GM23248 (cell line): Measurements from ENCODE around the gene THSD4. TPM values are rescaled to one million over a fixed set of nuclear protein-coding genes. Genes with fewer than 3 reads are reported as not detected.

ENCODE experiments used
- DNase-seq: peaks from one replicate; pipeline ENCODE4 v3.0.0-alpha.2; 2015
- H2AFZ ChIP-seq: fragments of 200-600 bp; sonication (generic); 2 replicates; pipeline ENCODE4 v1.6.1; 2016; ENCODE audit warnings: antibody characterized with exemption
- H3F3A ChIP-seq: fragments of 200-600 bp; sonication (generic); 2 replicates; pipeline ENCODE4 v1.6.1; 2016; ENCODE audit warnings: mild to moderate bottlenecking, antibody characterized with exemption, mixed run types; ENCODE audit not compliant: insufficient read depth
- H3K27ac ChIP-seq: fragments of 200-600 bp; sonication (generic); 2 replicates; pipeline ENCODE4 v1.5.1; 2016; ENCODE audit warnings: mild to moderate bottlenecking
- H3K27me3 ChIP-seq: fragments of 200-600 bp; sonication (generic); replicated peaks from 2 replicates; pipeline ENCODE4 v1.6.1; 2016; ENCODE audit warnings: mild to moderate bottlenecking; ENCODE audit not compliant: insufficient read depth
- H3K36me3 ChIP-seq: fragments of 200-600 bp; sonication (generic); 2 replicates; pipeline ENCODE4 v1.6.1; 2016; ENCODE audit warnings: low read depth, mild to moderate bottlenecking
- H3K4me1 ChIP-seq: fragments of 200-600 bp; sonication (generic); 2 replicates; pipeline ENCODE4 v1.6.1; 2016; ENCODE audit warnings: mild to moderate bottlenecking; ENCODE audit not compliant: insufficient read depth
- H3K4me2 ChIP-seq: fragments of 200-600 bp; sonication (generic); one replicate; pipeline ENCODE4 v1.6.1; 2016; ENCODE audit warnings: mild to moderate bottlenecking; ENCODE audit not compliant: unreplicated experiment
- H3K4me3 ChIP-seq: fragments of 200-600 bp; sonication (generic); 2 replicates; pipeline ENCODE4 v1.5.1; 2016; ENCODE audit warnings: mild to moderate bottlenecking
- H3K79me2 ChIP-seq: fragments of 200-600 bp; sonication (generic); 2 replicates; pipeline ENCODE4 v1.6.1; 2016; ENCODE audit warnings: mild to moderate bottlenecking; ENCODE audit not compliant: insufficient read depth
- H3K9ac ChIP-seq: fragments of 200-600 bp; sonication (generic); 2 replicates; pipeline ENCODE4 v1.6.1; 2016; ENCODE audit warnings: mild to moderate bottlenecking
- H3K9me2 ChIP-seq: fragments of 200-600 bp; sonication (generic); 2 replicates; pipeline ENCODE4 v1.6.1; 2016; ENCODE audit warnings: mixed run types, mild to moderate bottlenecking, moderate library complexity; ENCODE audit not compliant: insufficient read depth
- H3K9me3 ChIP-seq: fragments of 200-600 bp; sonication (generic); one replicate; pipeline ENCODE4 v1.6.1; 2017; ENCODE audit warnings: low read depth
- H4K20me1 ChIP-seq: fragments of 200-600 bp; sonication (generic); 2 replicates; pipeline ENCODE4 v1.6.0; 2016; ENCODE audit not compliant: insufficient read depth
- EZH2 ChIP-seq: fragments of 200-600 bp; sonication (generic); IDR thresholded peaks from 2 replicates; pipeline ENCODE4 v1.6.1; 2018; ENCODE audit warnings: antibody characterized with exemption, mild to moderate bottlenecking; ENCODE audit not compliant: insufficient read depth, poor library complexity, severe bottlenecking
- EZH2phosphoT487 ChIP-seq: fragments of 200-600 bp; sonication (generic); IDR thresholded peaks from 2 replicates; pipeline ENCODE4 v1.6.1; 2018; ENCODE audit warnings: antibody characterized with exemption, moderate library complexity, mild to moderate bottlenecking, low read depth; ENCODE audit not compliant: insufficient read depth
- WGBS, 2 experiments: methylation state at CpG; one replicate each; pipeline ENCODE4 v1.1.6; 2015 to 2017; ENCODE audit warnings: low lambda C conversion rate in 2 of 2, low coverage in 1 of 2; ENCODE audit errors: missing lambda C conversion rate in 2 of 2; 5-methylcytosine and 5-hydroxymethylcytosine counted together
- in situ Hi-C: fragments of 300-500 bp; cut with MboI; formaldehyde crosslinking; loops from 2 replicates; pipeline ENCODE4 v1.15.0; 2020
- polyA plus RNA-seq: library from polyadenylated mRNA; unstranded; fragments of >200 nt; fragmentation: Nextera tagmentation; extraction: Ambion mirVana; gene quantifications from 2 replicates; pipeline ENCODE4 v1.2.1, GENCODE V29; 2016
- total RNA-seq: library from RNA; depleted of rRNA; stranded (reverse); fragments of >200 nt; shearing (Covaris generic); gene quantifications from 2 replicates; pipeline ENCODE4 v1.2.3, GENCODE V29; 2014

The THSD4 gene
- total and polyA plus RNA-seq, 2 experiments from 2014 or later = 14.2 to 58.9 TPM

DNA sequence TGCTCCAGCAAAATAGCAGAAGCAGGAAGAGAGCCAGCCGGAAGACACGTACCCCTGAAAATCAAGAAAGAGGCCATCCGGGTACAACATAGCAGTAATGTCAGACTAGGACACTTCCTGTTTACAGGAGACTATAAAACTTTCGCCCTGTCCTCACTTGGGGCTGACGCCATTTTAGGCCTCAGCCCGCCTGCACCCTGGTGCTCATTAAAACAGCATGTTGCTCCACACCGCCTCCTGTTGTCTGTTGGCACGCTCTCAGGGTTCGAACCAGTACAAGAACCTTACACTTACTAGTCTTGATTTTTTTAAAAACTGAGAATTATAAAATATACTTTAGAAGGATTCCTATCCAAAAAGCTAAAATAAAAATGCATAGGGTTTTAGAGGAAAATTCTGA lies 535.3 kb downstream of the THSD4 start:
- Histone ChIP-seq H3K4me3 (no peak overlapping the region), H3F3A (peaks cover 17% of the 10 kb centered on the region; the same call in 1 of the 2 replicates), H3K27ac (no peak overlapping the region), H3K4me2 (no peak overlapping the region), H3K9me2 (no peaks in the 10 kb centered on the region), H3K27me3 (no peaks in the 10 kb centered on the region), H4K20me1 (no peaks in the 10 kb centered on the region), H3K79me2 (no peaks in the 10 kb centered on the region), H3K4me1 (peaks cover 26% of the 10 kb centered on the region), H3K9me3 (no peaks in the 10 kb centered on the region), H3K36me3 (no peaks in the 10 kb centered on the region), H2AFZ (no peak overlapping the region), H3K9ac (no peak overlapping the region)
- TF ChIP-seq EZH2phosphoT487 (no peak), EZH2 (no peak)
- in situ Hi-C loops = loop anchor here (10.0 kb wide), 1 partner anchor 196 kb away; no protein-coding TSS in a partner anchor
- DNase-seq = no peak
- WGBS, 2 experiments = 89 to 90% methylated on average over 9 of the region's 9 CpGs

DNA sequence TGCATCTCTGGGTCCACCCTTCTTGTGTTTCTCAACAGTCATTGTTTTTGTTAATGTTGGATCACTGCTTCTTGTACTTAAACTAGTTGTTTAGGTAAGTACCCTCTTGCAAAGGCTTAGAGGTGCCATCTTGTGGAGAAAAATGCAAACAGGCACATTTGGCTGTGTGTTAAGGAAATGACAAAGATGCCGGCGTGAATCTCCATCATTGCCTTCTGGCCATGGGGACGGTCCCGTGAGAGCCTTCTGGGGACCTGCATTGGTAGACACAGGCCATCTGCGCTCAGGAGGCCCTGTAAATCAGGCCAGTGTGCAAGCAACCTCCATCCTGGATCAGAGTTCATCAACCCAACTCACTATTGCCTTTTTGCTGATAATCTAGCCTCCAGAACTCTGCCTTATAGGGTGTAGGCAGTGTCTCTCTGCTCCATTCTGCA lies 536.5 kb downstream of the THSD4 start:
- peaks cover 28% of the 10 kb centered on the region for H3K4me1 ChIP-seq
- in situ Hi-C loops = loop anchor here (10.0 kb wide), 1 partner anchor 197 kb away; no protein-coding TSS in a partner anchor
- H4K20me1 ChIP-seq = no peaks in the 10 kb centered on the region
- H3K9me2 ChIP-seq = no peaks in the 10 kb centered on the region
- no peak overlapping the region for H3K9ac ChIP-seq
- TF ChIP-seq EZH2phosphoT487 (no peak), EZH2 (no peak)
- no peak overlapping the region for H2AFZ ChIP-seq
- H3K36me3 ChIP-seq = no peaks in the 10 kb centered on the region
- no peaks in the 10 kb centered on the region for H3K79me2 ChIP-seq
- H3K27me3 ChIP-seq = no peaks in the 10 kb centered on the region
- no peak overlapping the region for H3K27ac ChIP-seq
- no peak overlapping the region for H3K4me2 ChIP-seq
- H3K9me3 ChIP-seq = no peaks in the 10 kb centered on the region
- WGBS, 2 experiments = 70 to 71% methylated on average over 5 of the region's 5 CpGs
- peak; percentile 72 for DNase-seq
- H3F3A ChIP-seq = peaks cover 17% of the 10 kb centered on the region; the same call in 1 of the 2 replicates
- no peak overlapping the region for H3K4me3 ChIP-seq

DNA sequence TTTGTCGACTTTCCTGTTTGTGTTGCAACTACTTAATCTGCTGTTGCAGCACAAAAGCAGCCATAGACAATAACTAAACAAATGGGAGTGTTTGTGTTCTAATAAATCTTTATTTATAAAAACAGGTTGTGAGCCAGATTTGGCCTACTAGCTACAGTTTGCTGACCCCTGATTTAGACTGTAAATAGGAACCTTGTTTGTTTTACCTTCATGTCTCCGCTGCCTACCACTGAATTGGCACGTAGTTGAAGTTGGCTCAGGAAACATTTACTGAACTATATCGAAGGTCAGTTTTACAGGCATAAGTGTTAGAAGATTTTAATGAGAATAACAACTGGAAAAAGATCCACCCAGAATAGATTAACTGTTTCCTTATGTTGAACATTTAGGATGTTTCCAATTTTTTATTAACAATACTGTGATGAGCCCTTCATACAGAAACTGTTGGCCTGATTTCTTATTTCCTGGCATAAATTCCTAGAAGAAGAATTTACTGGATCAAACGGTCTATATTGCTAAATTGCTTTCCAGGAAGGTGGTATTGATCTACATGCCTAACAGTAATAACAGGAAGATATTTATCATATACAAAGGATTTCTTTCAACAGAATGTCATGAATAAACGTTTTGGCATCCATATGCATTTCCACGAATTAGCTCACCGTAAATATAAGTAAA lies 538.9 kb downstream of the THSD4 start:
- no peak for DNase-seq
- TF ChIP-seq EZH2phosphoT487 = no peak
- no peak for TF ChIP-seq EZH2
- no peak overlapping the region for H3K9ac ChIP-seq
- H3K4me3 ChIP-seq = no peak overlapping the region
- WGBS, 2 experiments = 27 to 29% methylated on average over 8 of the region's 8 CpGs
- peaks cover 17% of the 10 kb centered on the region; the same call in 1 of the 2 replicates for H3F3A ChIP-seq
- H3K4me1 ChIP-seq = peaks cover 28% of the 10 kb centered on the region
- H4K20me1 ChIP-seq = no peaks in the 10 kb centered on the region
- H2AFZ ChIP-seq = no peak overlapping the region
- no peaks in the 10 kb centered on the region for H3K9me2 ChIP-seq
- H3K27me3 ChIP-seq = no peaks in the 10 kb centered on the region
- H3K79me2 ChIP-seq = no peaks in the 10 kb centered on the region
- peak overlapping the region; percentile 31 for H3K4me2 ChIP-seq
- no peaks in the 10 kb centered on the region for H3K9me3 ChIP-seq
- no peaks in the 10 kb centered on the region for H3K36me3 ChIP-seq
- no peak overlapping the region for H3K27ac ChIP-seq
- in situ Hi-C loops = loop anchor here (10.0 kb wide), 1 partner anchor 199 kb away; no protein-coding TSS in a partner anchor

GRCh38 chr15:71654720-71655174 lies 539.5 kb downstream of the THSD4 start:
- Histone ChIP-seq H3K9me2 (no peaks in the 10 kb centered on the region), H3K27ac (no peak overlapping the region), H3K79me2 (no peaks in the 10 kb centered on the region), H2AFZ (no peak overlapping the region), H3K27me3 (no peaks in the 10 kb centered on the region), H4K20me1 (no peaks in the 10 kb centered on the region), H3F3A (peaks cover 21% of the 10 kb centered on the region), H3K36me3 (no peaks in the 10 kb centered on the region), H3K9ac (no peak overlapping the region), H3K4me1 (peaks cover 33% of the 10 kb centered on the region), H3K9me3 (no peaks in the 10 kb centered on the region), H3K4me3 (no peak overlapping the region), H3K4me2 (peak overlapping the region; percentile 31)
- peak; percentile 59 for DNase-seq
- TF ChIP-seq EZH2 = no peak
- no peak for TF ChIP-seq EZH2phosphoT487
- in situ Hi-C loops = loop anchor here (10.0 kb wide), 1 partner anchor 200 kb away; no protein-coding TSS in a partner anchor
- 19 to 39% methylated on average over 3 of the region's 3 CpGs for WGBS, 2 experiments
